ENCODE results near the gene RERE. TPM values are rescaled to one million over a fixed set of nuclear protein-coding genes. Genes with fewer than 3 reads are reported as not detected.

RERE gene
- total and polyA plus RNA-seq, 4 donors: 26.8 to 133 (median 82.7) TPM

- WGBS, 2 donors: 41 to 46% methylated on average over 2 of the region's 2 CpGs
- no peak for ATAC-seq (ENCODE audit: low FRiP score)
- intact Hi-C loops (cut with DNase I): no loop called here
- Histone ChIP-seq H3K27me3 (ENCODE audit: control insufficient read depth in 1 of 2, insufficient read depth in 2 of 2, low read length in 1 of 2) (no peaks in the 10 kb centered on the region), H3K27ac (ENCODE audit: low read depth in 1 of 2, low read length in 2 of 2) (no peak overlapping the region), H3K9me3 (ENCODE audit: control insufficient read depth, low read length) (no peaks in the 10 kb centered on the region), H3K4me3 (ENCODE audit: low read length in 2 of 2) (no peak overlapping the region), H3K4me1 (ENCODE audit: control insufficient read depth in 1 of 2, insufficient read depth in 2 of 2, low read length in 2 of 2) (peaks cover 0 to 2% of the 10 kb centered on the region in 2 donors), H3K36me3 (ENCODE audit: control insufficient read depth in 1 of 2, insufficient read depth in 2 of 2, low read length in 1 of 2) (no peaks in the 10 kb centered on the region)
- DNase-seq: no peak
These were observed 334.5 kb downstream of the RERE start for GRCh38 chr1:8482979-8483381.

GRCh38 chr1:8481650-8482380 is 335.6 kb downstream of the RERE start:
- ATAC-seq (ENCODE audit: low FRiP score) (no peak), DNase-seq (no peak)
- Histone ChIP-seq H3K4me1 (ENCODE audit: control insufficient read depth in 1 of 2, insufficient read depth in 2 of 2, low read length in 2 of 2) (peaks cover 0 to 6% of the 10 kb centered on the region in 2 donors), H3K4me3 (ENCODE audit: low read length in 2 of 2) (no peak overlapping the region), H3K36me3 (ENCODE audit: control insufficient read depth in 1 of 2, insufficient read depth in 2 of 2, low read length in 1 of 2) (no peaks in the 10 kb centered on the region), H3K27ac (ENCODE audit: low read depth in 1 of 2, low read length in 2 of 2) (no peak overlapping the region), H3K9me3 (ENCODE audit: control insufficient read depth, low read length) (no peaks in the 10 kb centered on the region), H3K27me3 (ENCODE audit: control insufficient read depth in 1 of 2, insufficient read depth in 2 of 2, low read length in 1 of 2) (no peaks in the 10 kb centered on the region)
- intact Hi-C loops (cut with DNase I): no loop called here
- 95 to 97% methylated on average over 2 of the region's 2 CpGs for WGBS, 2 donors

GRCh38 chr1:8478566-8478965 is 338.9 kb downstream of the RERE start:
- H3K36me3 ChIP-seq (ENCODE audit: control insufficient read depth in 1 of 2, insufficient read depth in 2 of 2, low read length in 1 of 2): no peaks in the 10 kb centered on the region

GRCh38 chr1:8477983-8478362 is 339.5 kb downstream of the RERE start:
- peaks cover 0 to 6% of the 10 kb centered on the region in 2 donors for H3K4me1 ChIP-seq (ENCODE audit: control insufficient read depth in 1 of 2, insufficient read depth in 2 of 2, low read length in 2 of 2)
- intact Hi-C loops (cut with DNase I): no loop called here
- no peaks in the 10 kb centered on the region for H3K36me3 ChIP-seq (ENCODE audit: control insufficient read depth in 1 of 2, insufficient read depth in 2 of 2, low read length in 1 of 2)
- H3K27me3 ChIP-seq (ENCODE audit: control insufficient read depth in 1 of 2, insufficient read depth in 2 of 2, low read length in 1 of 2): no peaks in the 10 kb centered on the region
- H3K4me3 ChIP-seq (ENCODE audit: low read length in 2 of 2): no peak overlapping the region
- ATAC-seq (ENCODE audit: low FRiP score) (no peak), DNase-seq (no peak)
- no peak overlapping the region for H3K27ac ChIP-seq (ENCODE audit: low read depth in 1 of 2, low read length in 2 of 2)
- H3K9me3 ChIP-seq (ENCODE audit: control insufficient read depth, low read length): no peaks in the 10 kb centered on the region
- 74 to 77% methylated on average over 2 of the region's 2 CpGs for WGBS, 2 donors

More at GRCh38 chr1:8478566-8478965, 338.9 kb downstream of the RERE start:
- H3K9me3 ChIP-seq (ENCODE audit: control insufficient read depth, low read length): no peaks in the 10 kb centered on the region
- intact Hi-C loops (cut with DNase I): no loop called here
- ATAC-seq (ENCODE audit: low FRiP score): no peak
- DNase-seq: no peak
- peaks cover 0 to 6% of the 10 kb centered on the region in 2 donors for H3K4me1 ChIP-seq (ENCODE audit: control insufficient read depth in 1 of 2, insufficient read depth in 2 of 2, low read length in 2 of 2)
- H3K4me3 ChIP-seq (ENCODE audit: low read length in 2 of 2): no peak overlapping the region
- H3K27me3 ChIP-seq (ENCODE audit: control insufficient read depth in 1 of 2, insufficient read depth in 2 of 2, low read length in 1 of 2): no peaks in the 10 kb centered on the region
- H3K27ac ChIP-seq (ENCODE audit: low read depth in 1 of 2, low read length in 2 of 2): no peak overlapping the region

GRCh38 chr1:8477166-8477982 is 340.1 kb downstream of the RERE start:
- Histone ChIP-seq H3K9me3 (ENCODE audit: control insufficient read depth, low read length) (no peaks in the 10 kb centered on the region), H3K27ac (ENCODE audit: low read depth in 1 of 2, low read length in 2 of 2) (peak overlapping the region; percentile 15 to 16), H3K4me3 (ENCODE audit: low read length in 2 of 2) (no peak overlapping the region), H3K27me3 (ENCODE audit: control insufficient read depth in 1 of 2, insufficient read depth in 2 of 2, low read length in 1 of 2) (no peaks in the 10 kb centered on the region), H3K4me1 (ENCODE audit: control insufficient read depth in 1 of 2, insufficient read depth in 2 of 2, low read length in 2 of 2) (peaks cover 0 to 6% of the 10 kb centered on the region in 2 donors), H3K36me3 (ENCODE audit: control insufficient read depth in 1 of 2, insufficient read depth in 2 of 2, low read length in 1 of 2) (no peaks in the 10 kb centered on the region)
- ATAC-seq (ENCODE audit: low FRiP score): no peak
- 4 to 13% methylated on average over 9 of the region's 9 CpGs for WGBS, 2 donors
- DNase-seq: no peak
- intact Hi-C loops (cut with DNase I): no loop called here

GRCh38 chr1:8476006-8476405 is 341.4 kb downstream of the RERE start:
- Histone ChIP-seq H3K27ac (ENCODE audit: low read depth in 1 of 2, low read length in 2 of 2) (peak overlapping the region; percentile 2 to 22), H3K9me3 (ENCODE audit: control insufficient read depth, low read length) (no peaks in the 10 kb centered on the region), H3K4me3 (ENCODE audit: low read length in 2 of 2) (no peak overlapping the region), H3K4me1 (ENCODE audit: control insufficient read depth in 1 of 2, insufficient read depth in 2 of 2, low read length in 2 of 2) (peaks cover 0 to 6% of the 10 kb centered on the region in 2 donors), H3K27me3 (ENCODE audit: control insufficient read depth in 1 of 2, insufficient read depth in 2 of 2, low read length in 1 of 2) (no peaks in the 10 kb centered on the region), H3K36me3 (ENCODE audit: control insufficient read depth in 1 of 2, insufficient read depth in 2 of 2, low read length in 1 of 2) (no peaks in the 10 kb centered on the region)
- DNase-seq: no peak
- WGBS, 2 donors: 91 to 93% methylated on average over 3 of the region's 3 CpGs
- intact Hi-C loops (cut with DNase I): no loop called here
- ATAC-seq (ENCODE audit: low FRiP score): peak; percentile 36

- no peak overlapping the region for H3K27ac ChIP-seq (ENCODE audit: low read depth in 1 of 2, low read length in 2 of 2)
- no peak for ATAC-seq (ENCODE audit: low FRiP score)
- H3K4me1 ChIP-seq (ENCODE audit: control insufficient read depth in 1 of 2, insufficient read depth in 2 of 2, low read length in 2 of 2): peaks cover 0 to 6% of the 10 kb centered on the region in 2 donors
- intact Hi-C loops (cut with DNase I): no loop called here
- H3K9me3 ChIP-seq (ENCODE audit: control insufficient read depth, low read length): no peaks in the 10 kb centered on the region
- 91 to 94% methylated on average over 3 of the region's 3 CpGs for WGBS, 2 donors
- H3K27me3 ChIP-seq (ENCODE audit: control insufficient read depth in 1 of 2, insufficient read depth in 2 of 2, low read length in 1 of 2): no peaks in the 10 kb centered on the region
- H3K4me3 ChIP-seq (ENCODE audit: low read length in 2 of 2): no peak overlapping the region
- DNase-seq: no peak
- no peaks in the 10 kb centered on the region for H3K36me3 ChIP-seq (ENCODE audit: control insufficient read depth in 1 of 2, insufficient read depth in 2 of 2, low read length in 1 of 2)
These were observed 343.1 kb downstream of the RERE start for GRCh38 chr1:8474369-8474768.

GRCh38 chr1:8473891-8474300 is 343.5 kb downstream of the RERE start:
- WGBS, 2 donors: 95 to 100% methylated on average over 2 of the region's 2 CpGs
- no peak for ATAC-seq (ENCODE audit: low FRiP score)

More at GRCh38 chr1:8473891-8474300, 343.5 kb downstream of the RERE start:
- DNase-seq: no peak
- no peak overlapping the region for H3K27ac ChIP-seq (ENCODE audit: low read depth in 1 of 2, low read length in 2 of 2)
- H3K36me3 ChIP-seq (ENCODE audit: control insufficient read depth in 1 of 2, insufficient read depth in 2 of 2, low read length in 1 of 2): no peaks in the 10 kb centered on the region
- H3K27me3 ChIP-seq (ENCODE audit: control insufficient read depth in 1 of 2, insufficient read depth in 2 of 2, low read length in 1 of 2): no peaks in the 10 kb centered on the region
- H3K9me3 ChIP-seq (ENCODE audit: control insufficient read depth, low read length): no peaks in the 10 kb centered on the region
- peaks cover 0 to 6% of the 10 kb centered on the region in 2 donors for H3K4me1 ChIP-seq (ENCODE audit: control insufficient read depth in 1 of 2, insufficient read depth in 2 of 2, low read length in 2 of 2)
- intact Hi-C loops (cut with DNase I): no loop called here
- no peak overlapping the region for H3K4me3 ChIP-seq (ENCODE audit: low read length in 2 of 2)
